HepG2 (cell line): ENCODE measurements around the gene PGAP3. TPM values are rescaled to one million over a fixed set of nuclear protein-coding genes. Genes with fewer than 3 reads are reported as not detected.

Experiments
- REPIN1 ChIP-seq: sonication (generic); formaldehyde crosslinking; IDR thresholded peaks from 2 replicates; pipeline ENCODE4 v1.8.0; 2022; ENCODE audit warnings: missing genetic modification reagents, low read depth, mild to moderate bottlenecking, borderline replicate concordance
- ZNF232 ChIP-seq: sonication (generic); formaldehyde crosslinking; IDR thresholded peaks from 2 replicates; pipeline ENCODE4 v1.4.0; 2020; ENCODE audit warnings: missing genetic modification reagents, borderline replicate concordance
- ZNF350 ChIP-seq: sonication (generic); formaldehyde crosslinking; IDR thresholded peaks from 2 replicates; pipeline ENCODE4 v1.4.0; 2020; ENCODE audit warnings: mild to moderate bottlenecking, low read depth, missing genetic modification reagents, borderline replicate concordance
- ZNF451 ChIP-seq: sonication (generic); formaldehyde crosslinking; IDR thresholded peaks from 2 replicates; pipeline ENCODE4 v1.5.0; 2020; ENCODE audit warnings: mild to moderate bottlenecking, missing genetic modification reagents
- ZNF496 ChIP-seq: sonication (generic); formaldehyde crosslinking; IDR thresholded peaks from 2 replicates; pipeline ENCODE4 v1.8.1; 2023; ENCODE audit warnings: mild to moderate bottlenecking, moderate library complexity, missing genetic modification reagents; ENCODE audit not compliant: insufficient replicate concordance
- ZNF546 ChIP-seq: sonication (generic); formaldehyde crosslinking; conservative IDR thresholded peaks from 2 replicates; pipeline ENCODE4 v1.8.1; 2023; ENCODE audit warnings: mild to moderate bottlenecking, missing genetic modification reagents
- ZNF652 ChIP-seq: IDR thresholded peaks from 2 replicates; pipeline ENCODE4 v1.6.1; 2016; ENCODE audit warnings: low read depth, borderline replicate concordance
- ZNF766 ChIP-seq: sonication (generic); formaldehyde crosslinking; IDR thresholded peaks from 2 replicates; pipeline ENCODE4 v1.5.0; 2020; ENCODE audit warnings: missing genetic modification reagents, borderline replicate concordance
- ZNF883 ChIP-seq: sonication (generic); formaldehyde crosslinking; IDR thresholded peaks from 2 replicates; pipeline ENCODE4 v1.5.1; 2020; ENCODE audit warnings: mild to moderate bottlenecking, missing genetic modification reagents; ENCODE audit errors: not compliant biosample characterization
- polyA plus RNA-seq, 8 experiments: library from polyadenylated mRNA; depleted of rRNA in 3 of 8; stranded (reverse) in 7 of 8; unstranded in 1 of 8; fragments of >200 nt; fragmentation: Illumina TruSeq in 4 of 8; extraction: Trizol in 4 of 8; gene quantifications; 2 replicates each; pipeline versions ENCODE4 v1.2.1 to v1.2.3, GENCODE V29; 2011 to 2016; ENCODE audit warnings: low read depth in 4 of 8, missing spikeins in 1 of 8, mixed read lengths in 1 of 8; ENCODE audit not compliant: insufficient read depth in 1 of 8
- total RNA-seq, 5 experiments: library from RNA; depleted of rRNA; stranded (reverse); fragments of >200 nt; fragmentation: Illumina TruSeq; extraction: Trizol; gene quantifications; 2 replicates each; pipeline ENCODE4 v1.2.3, GENCODE V29; 2016; ENCODE audit warnings: low read depth in 1 of 5
- TF ChIP-seq, protein P1 (sequence below): sonication (generic); formaldehyde crosslinking; IDR thresholded peaks from 2 replicates; pipeline ENCODE4; 2020; ENCODE audit warnings: missing genetic modification reagents, mild to moderate bottlenecking, borderline replicate concordance
- TF ChIP-seq, protein P2 (sequence below): sonication (generic); formaldehyde crosslinking; conservative IDR thresholded peaks from 2 replicates; pipeline ENCODE4 v1.4.0; 2020; ENCODE audit warnings: missing genetic modification reagents
- TF ChIP-seq, protein P3 (sequence below): sonication (generic); formaldehyde crosslinking; IDR thresholded peaks from 2 replicates; pipeline ENCODE4 v1.4.0; 2020; ENCODE audit warnings: mild to moderate bottlenecking, missing genetic modification reagents
- TF ChIP-seq, protein P4 (sequence below): sonication (generic); formaldehyde crosslinking; IDR thresholded peaks from 2 replicates; pipeline ENCODE4 v1.5.0; 2020; ENCODE audit warnings: mild to moderate bottlenecking, low read depth, missing genetic modification reagents, borderline replicate concordance
- TF ChIP-seq, protein P5 (sequence below): sonication (generic); formaldehyde crosslinking; IDR thresholded peaks from 2 replicates; pipeline ENCODE4 v1.9.0; 2022; ENCODE audit warnings: missing genetic modification reagents, mild to moderate bottlenecking, borderline replicate concordance
- TF ChIP-seq, protein P6 (sequence below): sonication (generic); formaldehyde crosslinking; IDR thresholded peaks from 2 replicates; pipeline ENCODE4 v1.4.0; 2020; ENCODE audit warnings: mild to moderate bottlenecking, missing genetic modification reagents

Gene PGAP3
- total and polyA plus RNA-seq, 2 of the 13 experiments (the other 11 are each of a cell fraction or from before 2014, with no cell fraction given): 11.9 to 14.6 TPM

DNA sequence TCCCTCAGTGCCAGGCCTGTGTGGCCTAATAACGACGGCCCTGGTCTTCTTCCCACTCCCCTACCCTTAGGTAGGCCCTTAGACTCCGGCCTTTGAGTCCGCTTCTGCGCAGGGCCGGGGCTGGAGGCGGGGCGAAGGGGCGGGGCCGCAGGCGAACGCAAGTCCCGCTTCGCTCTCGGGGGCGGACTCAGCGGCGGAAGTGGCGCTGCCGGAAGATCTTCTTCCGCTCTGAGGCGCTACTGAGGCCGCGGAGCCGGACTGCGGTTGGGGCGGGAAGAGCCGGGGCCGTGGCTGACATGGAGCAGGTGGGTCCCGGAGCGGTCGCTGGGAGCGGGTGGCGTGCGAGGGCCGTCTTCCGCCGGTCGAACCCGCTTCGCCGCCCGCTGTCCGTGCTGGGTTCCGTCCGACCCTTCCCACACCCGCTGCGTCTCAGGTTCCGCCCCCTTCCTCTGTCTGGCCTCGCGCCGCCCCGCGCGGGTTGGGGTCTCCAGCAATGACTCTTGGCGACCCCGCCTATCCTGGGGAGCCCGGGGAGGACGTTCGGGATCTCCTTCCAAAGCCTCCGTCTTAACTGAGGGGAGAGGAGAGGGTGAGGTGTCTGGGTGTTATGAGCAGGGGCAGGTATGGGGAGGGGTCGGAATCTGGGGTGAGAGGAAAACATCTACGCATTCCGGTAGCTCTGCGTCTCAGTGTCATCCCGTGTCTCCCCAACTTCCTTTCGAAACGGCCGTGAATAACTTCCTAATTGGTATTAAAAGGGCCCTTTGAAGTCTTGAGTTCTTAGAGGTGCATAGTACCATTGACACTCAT lies 50.7 kb downstream of the PGAP3 start, which contains the start of gene STARD3 (continued):
- TF ChIP-seq, protein P1, sequence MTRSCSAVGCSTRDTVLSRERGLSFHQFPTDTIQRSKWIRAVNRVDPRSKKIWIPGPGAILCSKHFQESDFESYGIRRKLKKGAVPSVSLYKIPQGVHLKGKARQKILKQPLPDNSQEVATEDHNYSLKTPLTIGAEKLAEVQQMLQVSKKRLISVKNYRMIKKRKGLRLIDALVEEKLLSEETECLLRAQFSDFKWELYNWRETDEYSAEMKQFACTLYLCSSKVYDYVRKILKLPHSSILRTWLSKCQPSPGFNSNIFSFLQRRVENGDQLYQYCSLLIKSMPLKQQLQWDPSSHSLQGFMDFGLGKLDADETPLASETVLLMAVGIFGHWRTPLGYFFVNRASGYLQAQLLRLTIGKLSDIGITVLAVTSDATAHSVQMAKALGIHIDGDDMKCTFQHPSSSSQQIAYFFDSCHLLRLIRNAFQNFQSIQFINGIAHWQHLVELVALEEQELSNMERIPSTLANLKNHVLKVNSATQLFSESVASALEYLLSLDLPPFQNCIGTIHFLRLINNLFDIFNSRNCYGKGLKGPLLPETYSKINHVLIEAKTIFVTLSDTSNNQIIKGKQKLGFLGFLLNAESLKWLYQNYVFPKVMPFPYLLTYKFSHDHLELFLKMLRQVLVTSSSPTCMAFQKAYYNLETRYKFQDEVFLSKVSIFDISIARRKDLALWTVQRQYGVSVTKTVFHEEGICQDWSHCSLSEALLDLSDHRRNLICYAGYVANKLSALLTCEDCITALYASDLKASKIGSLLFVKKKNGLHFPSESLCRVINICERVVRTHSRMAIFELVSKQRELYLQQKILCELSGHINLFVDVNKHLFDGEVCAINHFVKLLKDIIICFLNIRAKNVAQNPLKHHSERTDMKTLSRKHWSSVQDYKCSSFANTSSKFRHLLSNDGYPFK: peak; percentile 86; the same call in 1 of the 2 replicates
- peak; percentile 68; the same call in 1 of the 2 replicates for TF ChIP-seq REPIN1 (CRISPR knock-in tag)
- no peak for TF ChIP-seq ZNF496 (CRISPR knock-in tag)
- TF ChIP-seq, protein P2, sequence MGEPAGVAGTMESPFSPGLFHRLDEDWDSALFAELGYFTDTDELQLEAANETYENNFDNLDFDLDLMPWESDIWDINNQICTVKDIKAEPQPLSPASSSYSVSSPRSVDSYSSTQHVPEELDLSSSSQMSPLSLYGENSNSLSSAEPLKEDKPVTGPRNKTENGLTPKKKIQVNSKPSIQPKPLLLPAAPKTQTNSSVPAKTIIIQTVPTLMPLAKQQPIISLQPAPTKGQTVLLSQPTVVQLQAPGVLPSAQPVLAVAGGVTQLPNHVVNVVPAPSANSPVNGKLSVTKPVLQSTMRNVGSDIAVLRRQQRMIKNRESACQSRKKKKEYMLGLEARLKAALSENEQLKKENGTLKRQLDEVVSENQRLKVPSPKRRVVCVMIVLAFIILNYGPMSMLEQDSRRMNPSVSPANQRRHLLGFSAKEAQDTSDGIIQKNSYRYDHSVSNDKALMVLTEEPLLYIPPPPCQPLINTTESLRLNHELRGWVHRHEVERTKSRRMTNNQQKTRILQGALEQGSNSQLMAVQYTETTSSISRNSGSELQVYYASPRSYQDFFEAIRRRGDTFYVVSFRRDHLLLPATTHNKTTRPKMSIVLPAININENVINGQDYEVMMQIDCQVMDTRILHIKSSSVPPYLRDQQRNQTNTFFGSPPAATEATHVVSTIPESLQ: no peak
- TF ChIP-seq, protein P3, sequence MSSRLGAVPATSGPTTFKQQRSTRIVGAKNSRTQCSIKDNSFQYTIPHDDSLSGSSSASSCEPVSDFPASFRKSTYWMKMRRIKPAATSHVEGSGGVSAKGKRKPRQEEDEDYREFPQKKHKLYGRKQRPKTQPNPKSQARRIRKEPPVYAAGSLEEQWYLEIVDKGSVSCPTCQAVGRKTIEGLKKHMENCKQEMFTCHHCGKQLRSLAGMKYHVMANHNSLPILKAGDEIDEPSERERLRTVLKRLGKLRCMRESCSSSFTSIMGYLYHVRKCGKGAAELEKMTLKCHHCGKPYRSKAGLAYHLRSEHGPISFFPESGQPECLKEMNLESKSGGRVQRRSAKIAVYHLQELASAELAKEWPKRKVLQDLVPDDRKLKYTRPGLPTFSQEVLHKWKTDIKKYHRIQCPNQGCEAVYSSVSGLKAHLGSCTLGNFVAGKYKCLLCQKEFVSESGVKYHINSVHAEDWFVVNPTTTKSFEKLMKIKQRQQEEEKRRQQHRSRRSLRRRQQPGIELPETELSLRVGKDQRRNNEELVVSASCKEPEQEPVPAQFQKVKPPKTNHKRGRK: no peak
- TF ChIP-seq ZNF766 (CRISPR knock-in tag): peak; percentile 75
- peak; percentile 84; the same call in 1 of the 2 replicates for TF ChIP-seq ZNF350 (CRISPR knock-in tag)
- peak; percentile 57 for TF ChIP-seq ZNF883 (CRISPR knock-in tag)
- TF ChIP-seq ZNF232 (CRISPR knock-in tag): 0 out of 2 replicates have a peak, but pooled peaks have one; percentile 54
- TF ChIP-seq, protein P4, sequence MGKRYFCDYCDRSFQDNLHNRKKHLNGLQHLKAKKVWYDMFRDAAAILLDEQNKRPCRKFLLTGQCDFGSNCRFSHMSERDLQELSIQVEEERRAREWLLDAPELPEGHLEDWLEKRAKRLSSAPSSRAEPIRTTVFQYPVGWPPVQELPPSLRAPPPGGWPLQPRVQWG (CRISPR knock-in tag): no peak
- TF ChIP-seq, protein P5, sequence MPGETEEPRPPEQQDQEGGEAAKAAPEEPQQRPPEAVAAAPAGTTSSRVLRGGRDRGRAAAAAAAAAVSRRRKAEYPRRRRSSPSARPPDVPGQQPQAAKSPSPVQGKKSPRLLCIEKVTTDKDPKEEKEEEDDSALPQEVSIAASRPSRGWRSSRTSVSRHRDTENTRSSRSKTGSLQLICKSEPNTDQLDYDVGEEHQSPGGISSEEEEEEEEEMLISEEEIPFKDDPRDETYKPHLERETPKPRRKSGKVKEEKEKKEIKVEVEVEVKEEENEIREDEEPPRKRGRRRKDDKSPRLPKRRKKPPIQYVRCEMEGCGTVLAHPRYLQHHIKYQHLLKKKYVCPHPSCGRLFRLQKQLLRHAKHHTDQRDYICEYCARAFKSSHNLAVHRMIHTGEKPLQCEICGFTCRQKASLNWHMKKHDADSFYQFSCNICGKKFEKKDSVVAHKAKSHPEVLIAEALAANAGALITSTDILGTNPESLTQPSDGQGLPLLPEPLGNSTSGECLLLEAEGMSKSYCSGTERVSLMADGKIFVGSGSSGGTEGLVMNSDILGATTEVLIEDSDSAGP (CRISPR knock-in tag): peak; percentile 76; the same call in 1 of the 2 replicates
- TF ChIP-seq ZNF652 (CRISPR knock-in tag): no peak
- TF ChIP-seq ZNF546: 0 out of 2 replicates have a peak, but pooled peaks have one; percentile 48
- no peak for TF ChIP-seq ZNF451 (CRISPR knock-in tag)
- TF ChIP-seq, protein P6, sequence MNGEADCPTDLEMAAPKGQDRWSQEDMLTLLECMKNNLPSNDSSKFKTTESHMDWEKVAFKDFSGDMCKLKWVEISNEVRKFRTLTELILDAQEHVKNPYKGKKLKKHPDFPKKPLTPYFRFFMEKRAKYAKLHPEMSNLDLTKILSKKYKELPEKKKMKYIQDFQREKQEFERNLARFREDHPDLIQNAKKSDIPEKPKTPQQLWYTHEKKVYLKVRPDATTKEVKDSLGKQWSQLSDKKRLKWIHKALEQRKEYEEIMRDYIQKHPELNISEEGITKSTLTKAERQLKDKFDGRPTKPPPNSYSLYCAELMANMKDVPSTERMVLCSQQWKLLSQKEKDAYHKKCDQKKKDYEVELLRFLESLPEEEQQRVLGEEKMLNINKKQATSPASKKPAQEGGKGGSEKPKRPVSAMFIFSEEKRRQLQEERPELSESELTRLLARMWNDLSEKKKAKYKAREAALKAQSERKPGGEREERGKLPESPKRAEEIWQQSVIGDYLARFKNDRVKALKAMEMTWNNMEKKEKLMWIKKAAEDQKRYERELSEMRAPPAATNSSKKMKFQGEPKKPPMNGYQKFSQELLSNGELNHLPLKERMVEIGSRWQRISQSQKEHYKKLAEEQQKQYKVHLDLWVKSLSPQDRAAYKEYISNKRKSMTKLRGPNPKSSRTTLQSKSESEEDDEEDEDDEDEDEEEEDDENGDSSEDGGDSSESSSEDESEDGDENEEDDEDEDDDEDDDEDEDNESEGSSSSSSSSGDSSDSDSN (CRISPR knock-in tag): peak; percentile 86
